Measurements from ENCODE around the gene TFAP2C. TPM values are rescaled to one million over a fixed set of nuclear protein-coding genes. Genes with fewer than 3 reads are reported as not detected.
A peak's percentile ranks its signal among the peaks of the same experiment; 100 is the strongest.

TFAP2C gene
- polyA plus RNA-seq, 1 donor (not counting 4 experiments of a cell fraction or from before 2014, with no cell fraction given), result 11.5 TPM

DNA sequence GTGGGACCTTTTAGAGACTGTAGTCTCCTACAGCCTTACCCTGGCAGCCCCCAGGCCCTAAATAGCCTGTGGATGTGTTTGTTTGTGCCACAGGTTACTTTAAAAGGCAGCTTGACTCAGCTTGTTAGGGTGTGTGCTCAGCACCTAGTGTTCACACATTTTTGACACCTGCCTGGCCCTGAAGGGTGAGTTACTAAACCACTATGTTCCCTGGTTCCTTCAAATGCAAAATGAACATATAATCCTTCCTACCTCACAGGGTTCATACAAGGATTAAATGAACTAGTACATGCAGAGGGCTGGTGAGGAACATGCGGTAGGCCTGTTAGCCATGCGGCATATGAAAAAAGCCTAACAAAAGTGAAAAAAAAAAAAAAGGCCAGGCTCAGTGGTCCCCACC lies 14.9 kb upstream of the TFAP2C start:
- DNase-seq (ENCODE audit: low read depth, low spot score), result no peak
- H3K4me1 ChIP-seq (ENCODE audit: control insufficient read depth, extremely low read depth, insufficient read depth, low read length), result peaks cover 3% of the 10 kb centered on the region

DNA sequence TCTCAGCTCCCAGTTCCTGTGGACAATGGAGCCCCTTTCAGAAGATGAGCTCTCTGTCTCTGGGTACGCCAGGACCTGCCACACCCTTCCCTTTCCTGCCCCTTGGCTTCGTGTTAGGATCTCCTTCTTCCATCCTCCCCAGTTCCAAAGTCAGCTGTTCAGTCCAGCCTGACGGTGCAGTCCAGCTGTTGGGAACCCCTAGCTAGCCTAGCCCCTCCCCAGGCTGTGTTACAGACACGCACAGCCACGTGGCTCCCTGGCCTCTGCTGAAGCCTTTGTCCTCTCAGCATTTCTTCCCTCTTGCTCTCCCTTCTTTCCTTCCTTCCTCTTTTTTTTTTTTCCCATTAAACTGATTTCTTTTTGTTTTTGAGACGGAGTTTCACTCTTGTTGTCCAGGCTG lies 12.4 kb upstream of the TFAP2C start:
- Histone ChIP-seq H3K4me2 (ENCODE audit: control insufficient read depth, extremely low read depth, insufficient read depth, low read depth, low read length) (no peak overlapping the region), H4K20me1 (ENCODE audit: control insufficient read depth, extremely low read depth, insufficient read depth, low read length) (no peaks in the 10 kb centered on the region), H3K36me3 (ENCODE audit: control insufficient read depth in 2 of 2, extremely low read depth in 1 of 2, insufficient read depth in 2 of 2, low read length in 2 of 2) (no peaks in the 10 kb centered on the region), H3K27me3 (ENCODE audit: control insufficient read depth, extremely low read depth, insufficient read depth, low read length) (no peaks in the 10 kb centered on the region), H3K4me3 (ENCODE audit: control insufficient read depth in 2 of 3, extremely low read depth in 1 of 3, insufficient read depth in 2 of 3, low read depth in 1 of 3, low read length in 3 of 3) (no peak overlapping the region), H3K9ac (ENCODE audit: control insufficient read depth, extremely low read depth, insufficient read depth, low read length) (no peak overlapping the region), H3K4me1 (ENCODE audit: control insufficient read depth, extremely low read depth, insufficient read depth, low read length) (peaks cover 3% of the 10 kb centered on the region), H2AFZ (ENCODE audit: control insufficient read depth, low read length) (no peak overlapping the region), H3K79me2 (ENCODE audit: control insufficient read depth, insufficient read depth, low read length) (no peaks in the 10 kb centered on the region), H3K27ac (ENCODE audit: control insufficient read depth, insufficient read depth, low read length) (no peak overlapping the region), H3K9me3 (ENCODE audit: control insufficient read depth, low read depth, low read length) (no peaks in the 10 kb centered on the region), H3K9me1 (ENCODE audit: control insufficient read depth, extremely low read depth, insufficient read depth, low read length) (no peaks in the 10 kb centered on the region)
- dilution Hi-C loops (cut with MboI; ENCODE audit: extremely low pct_ligation_motif_present, low sequenced_read_pairs), result no loop called here
- no peak for DNase-seq (ENCODE audit: low read depth, low spot score)
- no peak for FAIRE-seq
- no peak for TF ChIP-seq EZH2 (IDR thresholded peaks at IDR 0.05; ENCODE audit: low read length)
- TF ChIP-seq, protein P1, sequence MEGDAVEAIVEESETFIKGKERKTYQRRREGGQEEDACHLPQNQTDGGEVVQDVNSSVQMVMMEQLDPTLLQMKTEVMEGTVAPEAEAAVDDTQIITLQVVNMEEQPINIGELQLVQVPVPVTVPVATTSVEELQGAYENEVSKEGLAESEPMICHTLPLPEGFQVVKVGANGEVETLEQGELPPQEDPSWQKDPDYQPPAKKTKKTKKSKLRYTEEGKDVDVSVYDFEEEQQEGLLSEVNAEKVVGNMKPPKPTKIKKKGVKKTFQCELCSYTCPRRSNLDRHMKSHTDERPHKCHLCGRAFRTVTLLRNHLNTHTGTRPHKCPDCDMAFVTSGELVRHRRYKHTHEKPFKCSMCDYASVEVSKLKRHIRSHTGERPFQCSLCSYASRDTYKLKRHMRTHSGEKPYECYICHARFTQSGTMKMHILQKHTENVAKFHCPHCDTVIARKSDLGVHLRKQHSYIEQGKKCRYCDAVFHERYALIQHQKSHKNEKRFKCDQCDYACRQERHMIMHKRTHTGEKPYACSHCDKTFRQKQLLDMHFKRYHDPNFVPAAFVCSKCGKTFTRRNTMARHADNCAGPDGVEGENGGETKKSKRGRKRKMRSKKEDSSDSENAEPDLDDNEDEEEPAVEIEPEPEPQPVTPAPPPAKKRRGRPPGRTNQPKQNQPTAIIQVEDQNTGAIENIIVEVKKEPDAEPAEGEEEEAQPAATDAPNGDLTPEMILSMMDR (optimal IDR thresholded peaks at IDR 0.05 in 1 of 3, IDR thresholded peaks at IDR 0.05 in 1 of 3, conservative IDR thresholded peaks at IDR 0.05 in 1 of 3; ENCODE audit: extremely low read depth in 1 of 3, insufficient read depth in 2 of 3, low read length in 3 of 3), result no peak

More for the DNA sequence above, 14.9 kb upstream of the TFAP2C start:
- no peaks in the 10 kb centered on the region for H3K36me3 ChIP-seq (ENCODE audit: control insufficient read depth in 2 of 2, extremely low read depth in 1 of 2, insufficient read depth in 2 of 2, low read length in 2 of 2)
- H4K20me1 ChIP-seq (ENCODE audit: control insufficient read depth, extremely low read depth, insufficient read depth, low read length), result no peaks in the 10 kb centered on the region
- H3K79me2 ChIP-seq (ENCODE audit: control insufficient read depth, insufficient read depth, low read length), result no peaks in the 10 kb centered on the region
- H3K9me1 ChIP-seq (ENCODE audit: control insufficient read depth, extremely low read depth, insufficient read depth, low read length), result no peaks in the 10 kb centered on the region
- peak; percentile 32 for FAIRE-seq
- dilution Hi-C loops (cut with MboI; ENCODE audit: extremely low pct_ligation_motif_present, low sequenced_read_pairs), result no loop called here
- TF ChIP-seq, protein P1 (optimal IDR thresholded peaks at IDR 0.05 in 1 of 3, IDR thresholded peaks at IDR 0.05 in 1 of 3, conservative IDR thresholded peaks at IDR 0.05 in 1 of 3; ENCODE audit: extremely low read depth in 1 of 3, insufficient read depth in 2 of 3, low read length in 3 of 3), result no peak
- TF ChIP-seq EZH2 (IDR thresholded peaks at IDR 0.05; ENCODE audit: low read length), result no peak
- H3K27ac ChIP-seq (ENCODE audit: control insufficient read depth, insufficient read depth, low read length), result no peak overlapping the region
- H3K9me3 ChIP-seq (ENCODE audit: control insufficient read depth, low read depth, low read length), result no peaks in the 10 kb centered on the region
- no peak overlapping the region for H3K4me3 ChIP-seq (ENCODE audit: control insufficient read depth in 2 of 3, extremely low read depth in 1 of 3, insufficient read depth in 2 of 3, low read depth in 1 of 3, low read length in 3 of 3)
- H3K27me3 ChIP-seq (ENCODE audit: control insufficient read depth, extremely low read depth, insufficient read depth, low read length), result no peaks in the 10 kb centered on the region
- H3K9ac ChIP-seq (ENCODE audit: control insufficient read depth, extremely low read depth, insufficient read depth, low read length), result no peak overlapping the region
- H3K4me2 ChIP-seq (ENCODE audit: control insufficient read depth, extremely low read depth, insufficient read depth, low read depth, low read length), result no peak overlapping the region
- H2AFZ ChIP-seq (ENCODE audit: control insufficient read depth, low read length), result no peak overlapping the region

Data from keratinocyte (primary cell).